Endothelial cell (in vitro differentiated cells): ENCODE data around the gene GADL1. TPM values are rescaled to one million over a fixed set of nuclear protein-coding genes. Genes with fewer than 3 reads are reported as not detected.

Experiments
- DNase-seq: peaks from one replicate; pipeline ENCODE4 v3.0.0; 2021; ENCODE audit warnings: low spot score
- H3K27ac Mint-ChIP-seq: one replicate; pipeline ENCODE4 v1.8.0; 2021; ENCODE audit warnings: mixed read lengths, inconsistent platforms; ENCODE audit not compliant: unreplicated experiment
- H3K27me3 Mint-ChIP-seq: one replicate; pipeline ENCODE4 v1.8.0; 2021; ENCODE audit warnings: mild to moderate bottlenecking, moderate library complexity, mixed read lengths, inconsistent platforms; ENCODE audit not compliant: unreplicated experiment
- H3K36me3 Mint-ChIP-seq: one replicate; pipeline ENCODE4 v1.8.0; 2021; ENCODE audit warnings: mild to moderate bottlenecking, low read depth, mixed read lengths, inconsistent platforms; ENCODE audit not compliant: unreplicated experiment
- H3K4me1 Mint-ChIP-seq: one replicate; pipeline ENCODE4 v1.8.0; 2021; ENCODE audit warnings: mild to moderate bottlenecking, mixed read lengths, inconsistent platforms; ENCODE audit not compliant: unreplicated experiment
- H3K4me3 Mint-ChIP-seq: one replicate; pipeline ENCODE4 v1.8.0; 2021; ENCODE audit warnings: mild to moderate bottlenecking, mixed read lengths, inconsistent platforms; ENCODE audit not compliant: unreplicated experiment
- H3K9me3 Mint-ChIP-seq: one replicate; pipeline ENCODE4 v1.8.0; 2021; ENCODE audit warnings: mixed read lengths, inconsistent platforms; ENCODE audit not compliant: unreplicated experiment
- CTCF ChIP-seq: fragments of 200-600 bp; sonication (generic); IDR thresholded peaks from one replicate; pipeline ENCODE4 v1.5.0; 2021; ENCODE audit warnings: antibody characterized with exemption; ENCODE audit not compliant: unreplicated experiment
- total RNA-seq: library from RNA; stranded (reverse); fragmentation: NEBNext Ultra II Directional; extraction: Animal tissue kit (Norgen Biotek cat#: 25700); gene quantifications from one replicate; pipeline ENCODE4 v1.2.1, GENCODE V29; 2021; ENCODE audit not compliant: unreplicated experiment

Gene GADL1
- total RNA-seq, 1 donor from 2014 or later, result not detected

- no peak overlapping the region for H3K27ac Mint-ChIP-seq
- H3K27me3 Mint-ChIP-seq, result peaks cover 3% of the 10 kb centered on the region
- H3K4me1 Mint-ChIP-seq, result no peaks in the 10 kb centered on the region
- DNase-seq, result no peak
- no peak for TF ChIP-seq CTCF
- no peaks in the 10 kb centered on the region for H3K9me3 Mint-ChIP-seq
- H3K36me3 Mint-ChIP-seq, result no peaks in the 10 kb centered on the region
- H3K4me3 Mint-ChIP-seq, result no peak overlapping the region
Measured at GRCh38 chr3:30940740-30941139, 46.3 kb upstream of the GADL1 start.

- no peak for DNase-seq
Measured at GRCh38 chr3:30934208-30934550, 39.7 kb upstream of the GADL1 start.

GRCh38 chr3:30933478-30934207 is 39.2 kb upstream of the GADL1 start:
- Mint-ChIP-seq H3K9me3 (no peaks in the 10 kb centered on the region), H3K27ac (no peak overlapping the region), H3K4me3 (no peak overlapping the region), H3K4me1 (no peaks in the 10 kb centered on the region), H3K36me3 (no peaks in the 10 kb centered on the region), H3K27me3 (no peaks in the 10 kb centered on the region)
- no peak for DNase-seq
- TF ChIP-seq CTCF, result no peak

More at GRCh38 chr3:30934208-30934550, 39.7 kb upstream of the GADL1 start:
- TF ChIP-seq CTCF, result peak; percentile 39
- no peaks in the 10 kb centered on the region for H3K36me3 Mint-ChIP-seq
- no peak overlapping the region for H3K4me3 Mint-ChIP-seq
- H3K27me3 Mint-ChIP-seq, result no peaks in the 10 kb centered on the region
- peak overlapping the region; percentile 31 for H3K27ac Mint-ChIP-seq
- no peaks in the 10 kb centered on the region for H3K9me3 Mint-ChIP-seq
- no peaks in the 10 kb centered on the region for H3K4me1 Mint-ChIP-seq

- Mint-ChIP-seq H3K27me3 (no peaks in the 10 kb centered on the region), H3K9me3 (no peaks in the 10 kb centered on the region), H3K27ac (no peak overlapping the region), H3K4me3 (no peak overlapping the region), H3K4me1 (no peaks in the 10 kb centered on the region), H3K36me3 (no peaks in the 10 kb centered on the region)
- no peak for DNase-seq
- TF ChIP-seq CTCF, result no peak
Measured at GRCh38 chr3:30932513-30933098, 38.1 kb upstream of the GADL1 start.

- no peak for DNase-seq
- H3K27ac Mint-ChIP-seq, result no peak overlapping the region
- TF ChIP-seq CTCF, result no peak
- H3K4me3 Mint-ChIP-seq, result no peak overlapping the region
- no peaks in the 10 kb centered on the region for H3K4me1 Mint-ChIP-seq
- H3K27me3 Mint-ChIP-seq, result no peaks in the 10 kb centered on the region
- H3K36me3 Mint-ChIP-seq, result no peaks in the 10 kb centered on the region
- peaks cover 4% of the 10 kb centered on the region for H3K9me3 Mint-ChIP-seq
Measured at GRCh38 chr3:30924763-30925162, 30.3 kb upstream of the GADL1 start.
